Measurements from ENCODE around the gene S100A16.

Gene S100A16

DNA sequence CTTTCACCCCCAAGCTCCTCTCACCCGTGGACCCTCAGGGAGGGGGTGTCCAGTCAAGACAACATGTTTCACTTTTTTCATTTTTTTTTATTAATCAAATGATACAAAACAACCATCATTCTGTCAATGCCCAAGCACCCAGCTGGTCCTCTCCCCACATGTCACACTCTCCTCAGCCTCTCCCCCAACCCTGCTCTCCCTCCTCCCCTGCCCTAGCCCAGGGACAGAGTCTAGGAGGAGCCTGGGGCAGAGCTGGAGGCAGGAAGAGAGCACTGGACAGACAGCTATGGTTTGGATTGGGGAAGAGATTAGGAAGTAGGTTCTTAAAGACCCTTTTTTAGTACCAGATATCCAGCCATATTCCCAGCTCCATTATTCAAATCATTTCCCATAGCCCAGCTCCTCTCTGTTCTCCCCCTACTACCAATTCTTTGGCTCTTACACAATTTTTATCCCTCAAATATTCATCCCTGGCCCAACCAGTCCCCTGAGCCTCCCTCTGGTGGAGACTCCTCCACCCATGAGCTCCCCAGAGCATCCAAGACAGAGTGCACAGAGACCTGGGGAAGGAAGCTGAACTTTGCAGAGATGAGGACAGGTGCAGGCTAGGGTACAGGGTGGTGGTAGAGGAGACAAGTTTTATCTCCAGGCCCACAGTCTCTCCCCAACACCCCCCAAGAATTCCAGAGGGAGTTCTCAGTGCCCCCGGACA lies 1.4 kb upstream of the S100A16 start:
- H3K9me3 ChIP-seq: no peaks in the 10 kb centered on the region
- TF ChIP-seq, protein P1, sequence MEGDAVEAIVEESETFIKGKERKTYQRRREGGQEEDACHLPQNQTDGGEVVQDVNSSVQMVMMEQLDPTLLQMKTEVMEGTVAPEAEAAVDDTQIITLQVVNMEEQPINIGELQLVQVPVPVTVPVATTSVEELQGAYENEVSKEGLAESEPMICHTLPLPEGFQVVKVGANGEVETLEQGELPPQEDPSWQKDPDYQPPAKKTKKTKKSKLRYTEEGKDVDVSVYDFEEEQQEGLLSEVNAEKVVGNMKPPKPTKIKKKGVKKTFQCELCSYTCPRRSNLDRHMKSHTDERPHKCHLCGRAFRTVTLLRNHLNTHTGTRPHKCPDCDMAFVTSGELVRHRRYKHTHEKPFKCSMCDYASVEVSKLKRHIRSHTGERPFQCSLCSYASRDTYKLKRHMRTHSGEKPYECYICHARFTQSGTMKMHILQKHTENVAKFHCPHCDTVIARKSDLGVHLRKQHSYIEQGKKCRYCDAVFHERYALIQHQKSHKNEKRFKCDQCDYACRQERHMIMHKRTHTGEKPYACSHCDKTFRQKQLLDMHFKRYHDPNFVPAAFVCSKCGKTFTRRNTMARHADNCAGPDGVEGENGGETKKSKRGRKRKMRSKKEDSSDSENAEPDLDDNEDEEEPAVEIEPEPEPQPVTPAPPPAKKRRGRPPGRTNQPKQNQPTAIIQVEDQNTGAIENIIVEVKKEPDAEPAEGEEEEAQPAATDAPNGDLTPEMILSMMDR (IDR thresholded peaks at IDR 0.05): no peak
- no peak overlapping the region for H3K4me3 ChIP-seq (ENCODE audit: low read depth in 1 of 2, low read length in 1 of 2)
- no peaks in the 10 kb centered on the region for H3K36me3 ChIP-seq
- H3K27me3 ChIP-seq: peaks cover 20% of the 10 kb centered on the region
- H3K4me1 ChIP-seq (ENCODE audit: control insufficient read depth in 1 of 2, insufficient read depth in 1 of 2, low read depth in 1 of 2, low read length in 1 of 2): peaks cover 0 to 7% of the 10 kb centered on the region in 2 experiments
- no peak overlapping the region for H3K27ac ChIP-seq

DNA sequence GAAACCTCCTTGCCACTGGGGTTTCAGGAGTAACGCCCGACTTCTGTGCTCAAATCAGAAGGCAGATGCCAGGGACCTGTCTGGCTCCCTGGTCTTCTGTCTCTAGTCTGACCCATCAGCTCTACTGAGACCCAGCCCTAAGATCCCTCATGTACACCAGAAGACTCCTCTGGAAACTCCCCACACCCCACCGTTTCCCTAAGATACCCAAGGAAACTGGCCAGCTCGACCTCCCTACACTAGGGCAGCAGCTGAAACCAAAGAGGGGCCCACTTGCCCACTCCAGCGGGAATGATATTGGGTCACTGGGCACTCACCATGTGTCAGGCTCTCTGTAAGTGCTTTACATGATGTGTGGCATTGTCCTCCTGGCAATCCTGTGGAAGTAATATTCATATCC lies 469 bp upstream of the S100A16 start:
- no peaks in the 10 kb centered on the region for H3K9me3 ChIP-seq
- no peak overlapping the region for H3K4me3 ChIP-seq (ENCODE audit: low read depth in 1 of 2, low read length in 1 of 2)
- H3K27ac ChIP-seq: no peak overlapping the region
- no peaks in the 10 kb centered on the region for H3K36me3 ChIP-seq
- peaks cover 0 to 7% of the 10 kb centered on the region in 2 experiments for H3K4me1 ChIP-seq (ENCODE audit: control insufficient read depth in 1 of 2, insufficient read depth in 1 of 2, low read depth in 1 of 2, low read length in 1 of 2)
- TF ChIP-seq, protein P1 (IDR thresholded peaks at IDR 0.05): no peak
- H3K27me3 ChIP-seq: peaks cover 24% of the 10 kb centered on the region

DNA sequence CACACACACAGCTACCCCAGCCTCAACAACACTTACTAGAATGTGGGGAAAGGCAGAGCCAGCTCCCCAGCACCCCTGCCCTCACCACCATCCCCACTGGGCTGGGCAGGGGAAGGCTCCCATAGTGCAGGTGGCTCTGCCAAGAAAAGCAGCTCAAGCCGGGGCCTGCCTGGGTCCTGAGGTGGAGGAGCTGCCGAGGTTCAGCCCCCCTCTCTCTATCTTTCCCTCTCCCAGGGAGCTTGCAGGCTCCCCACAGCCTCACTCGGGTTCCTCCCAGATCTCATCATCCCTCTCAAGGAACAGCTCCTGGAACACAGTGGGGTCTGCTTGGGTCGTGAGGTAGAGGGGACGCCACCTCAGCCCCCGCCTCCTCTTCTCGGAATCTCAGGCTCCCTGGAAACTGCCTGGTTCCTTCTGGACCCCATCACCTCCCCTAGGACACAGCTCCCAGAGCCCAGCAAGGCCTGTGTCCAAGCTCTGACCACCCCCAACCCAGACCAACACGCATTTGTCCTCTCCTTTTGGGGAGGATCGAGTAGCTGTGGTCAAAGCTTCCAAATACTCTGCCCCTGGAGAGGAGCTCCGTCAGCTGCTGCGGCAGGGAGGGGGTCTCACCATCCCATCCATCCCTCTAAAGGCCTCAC lies 704 bp downstream of the S100A16 start:
- Histone ChIP-seq H3K9me3 (no peaks in the 10 kb centered on the region), H3K4me1 (ENCODE audit: control insufficient read depth in 1 of 2, insufficient read depth in 1 of 2, low read depth in 1 of 2, low read length in 1 of 2) (peaks cover 0 to under 1% of the 10 kb centered on the region in 2 experiments), H3K4me3 (ENCODE audit: low read depth in 1 of 2, low read length in 1 of 2) (no peak overlapping the region), H3K27me3 (peaks cover 24% of the 10 kb centered on the region), H3K27ac (no peak overlapping the region), H3K36me3 (no peaks in the 10 kb centered on the region)
- TF ChIP-seq, protein P1 (IDR thresholded peaks at IDR 0.05): no peak

DNA sequence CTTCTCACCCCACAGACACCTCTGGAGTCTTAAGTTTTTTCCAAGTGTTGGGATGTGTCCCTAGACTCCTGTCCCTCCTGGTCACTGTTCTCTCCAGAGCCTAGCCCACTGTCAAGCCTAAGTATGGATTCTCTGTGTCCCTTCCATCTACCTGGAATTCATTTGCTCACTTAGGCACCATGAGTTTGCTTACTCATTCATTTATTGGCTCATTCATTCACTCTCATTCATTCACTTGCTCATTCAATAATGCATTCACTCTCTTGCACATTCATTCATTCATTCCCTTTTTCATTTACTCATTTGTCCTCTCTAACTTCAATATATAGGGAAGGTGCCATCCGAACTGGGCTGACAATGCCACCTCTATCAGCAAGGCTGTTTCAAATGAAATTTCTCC lies 1.6 kb downstream of the S100A16 start:
- H3K9me3 ChIP-seq: no peaks in the 10 kb centered on the region
- H3K36me3 ChIP-seq: no peaks in the 10 kb centered on the region
- H3K27ac ChIP-seq: no peak overlapping the region
- no peaks in the 10 kb centered on the region for H3K4me1 ChIP-seq (ENCODE audit: control insufficient read depth in 1 of 2, insufficient read depth in 1 of 2, low read depth in 1 of 2, low read length in 1 of 2)
- TF ChIP-seq, protein P1 (IDR thresholded peaks at IDR 0.05): no peak
- no peak overlapping the region for H3K4me3 ChIP-seq (ENCODE audit: low read depth in 1 of 2, low read length in 1 of 2)
- H3K27me3 ChIP-seq: peaks cover 30% of the 10 kb centered on the region

DNA sequence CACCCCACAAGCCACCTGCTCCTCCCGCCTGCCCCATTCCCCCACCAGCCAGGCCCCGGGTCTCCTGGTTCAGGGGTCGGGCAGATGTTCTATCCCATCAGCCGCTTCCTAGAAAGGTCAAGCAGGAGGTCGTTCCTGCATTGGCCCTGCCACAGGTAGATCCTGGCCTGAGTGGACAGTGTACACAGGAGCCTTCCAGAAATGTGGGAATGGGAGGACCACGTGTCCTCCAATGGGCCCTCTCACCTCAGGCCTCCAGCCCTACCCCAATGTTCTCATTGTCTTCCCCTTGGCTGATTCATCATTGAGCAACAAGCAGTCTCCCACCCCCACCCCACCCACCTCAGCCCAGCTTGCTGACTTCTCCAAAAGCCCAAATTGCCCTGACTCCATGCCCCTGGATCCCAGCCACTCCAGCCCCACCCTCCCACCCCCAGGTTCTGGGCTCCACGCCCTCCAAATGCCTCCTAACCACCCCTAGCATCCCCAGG lies 2.1 kb downstream of the S100A16 start:
- Histone ChIP-seq H3K9me3 (no peaks in the 10 kb centered on the region), H3K27ac (no peak overlapping the region), H3K4me3 (ENCODE audit: low read depth in 1 of 2, low read length in 1 of 2) (no peak overlapping the region), H3K27me3 (peaks cover 31% of the 10 kb centered on the region), H3K36me3 (no peaks in the 10 kb centered on the region), H3K4me1 (ENCODE audit: control insufficient read depth in 1 of 2, insufficient read depth in 1 of 2, low read depth in 1 of 2, low read length in 1 of 2) (no peaks in the 10 kb centered on the region)
- TF ChIP-seq, protein P1 (IDR thresholded peaks at IDR 0.05): no peak

Measured in neutrophil (primary cell).